ENCODE measurements around the gene PNISR. TPM values are rescaled to one million over a fixed set of nuclear protein-coding genes. Genes with fewer than 3 reads are reported as not detected.
"Not testable (repeated sequence)": the region's sequence is repeated elsewhere in the genome, so short reads cannot be mapped to it uniquely, and the experiment has no call there.

Gene PNISR
- total RNA-seq, result 34.4 TPM

DNA sequence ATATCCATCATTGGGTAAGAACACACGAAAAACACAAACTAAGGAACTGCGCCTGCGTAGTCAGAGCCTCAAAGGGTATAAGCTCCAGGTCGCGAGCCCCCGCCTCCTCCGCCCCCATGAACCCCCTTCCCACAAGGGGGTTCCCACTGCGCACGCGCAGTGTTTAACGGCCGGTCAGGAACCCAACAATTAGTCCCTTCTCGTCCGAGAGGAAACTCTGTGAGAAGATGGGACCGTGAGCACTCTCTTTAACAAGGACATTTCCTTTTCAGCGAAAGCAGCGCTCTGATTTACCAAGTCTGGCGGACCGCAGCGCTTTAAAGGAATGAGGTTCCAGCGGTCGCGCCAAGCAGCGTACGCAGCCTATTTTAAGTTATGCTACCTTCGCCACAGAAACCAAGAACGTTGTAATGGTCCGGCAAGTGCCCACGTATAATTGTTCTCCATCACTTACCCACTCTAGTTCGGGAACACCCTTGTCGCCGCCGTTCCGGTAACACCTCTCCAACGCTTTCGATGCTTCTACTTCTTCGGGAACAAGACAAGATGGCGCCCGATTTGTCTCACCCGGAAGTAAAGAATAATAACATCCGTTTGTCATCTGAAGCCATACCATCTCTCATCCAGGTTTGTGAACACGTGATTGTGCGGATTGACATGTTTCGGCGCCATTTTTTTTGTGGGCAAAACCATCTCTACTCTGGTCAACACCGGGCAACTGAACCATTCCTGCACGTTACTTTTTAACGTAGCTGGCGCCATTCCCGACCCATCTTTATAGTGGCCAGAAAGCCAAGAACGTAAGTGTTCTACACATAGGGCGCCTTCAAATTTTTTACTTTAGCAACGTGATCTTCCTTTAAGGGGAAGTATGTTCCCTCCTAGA, at the start of gene PNISR:
TSS of gene PNISR (minus strand) at position 548 of the 886 bp plus-strand sequence. CDS start 10,649 bp downstream, outside the sequence.
- ATAC-seq, result peak; percentile 89
- peak; percentile 93 for DNase-seq (ENCODE audit: low spot score)

- ATAC-seq (no peak), DNase-seq (ENCODE audit: low spot score) (no peak)
Measured at GRCh38 chr6:99473730-99474129, 48.6 kb upstream of the PNISR start.

GRCh38 chr6:99471638-99472037, 46.5 kb upstream of the PNISR start:
- no peak for ATAC-seq
- no peak for DNase-seq (ENCODE audit: low spot score)

DNA sequence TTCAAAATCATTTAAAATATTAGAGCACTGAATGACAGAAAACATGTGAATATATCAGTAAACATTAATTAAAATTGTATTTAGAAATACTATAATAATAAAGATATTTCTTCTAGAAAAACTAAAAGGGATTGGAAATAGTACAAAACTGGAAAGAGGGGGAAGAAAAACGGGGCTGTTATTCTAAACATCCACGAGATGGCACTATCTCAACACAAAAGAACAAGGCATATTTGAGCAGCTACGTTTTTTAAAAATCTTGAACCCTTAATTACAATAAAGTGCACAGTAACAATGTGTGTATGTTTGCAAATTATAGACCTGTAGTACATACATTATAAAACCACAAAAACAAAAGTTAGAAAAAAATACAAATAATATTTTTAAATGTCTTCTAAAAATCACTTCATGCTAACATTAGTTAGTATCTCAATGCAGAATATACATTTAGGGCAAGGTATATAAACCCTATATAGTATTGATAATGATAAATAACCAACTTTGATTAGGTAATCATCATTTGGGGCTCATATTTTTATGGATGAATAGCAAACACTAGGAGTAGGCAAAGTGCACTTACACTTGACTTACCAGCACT, 42.5 kb upstream of the PNISR start:
- peak; percentile 69 for ATAC-seq
- DNase-seq (ENCODE audit: low spot score), result no peak

GRCh38 chr6:99459133-99459532, 34.0 kb upstream of the PNISR start:
- not testable (repeated sequence) for DNase-seq (ENCODE audit: low spot score); ATAC-seq

GRCh38 chr6:99458319-99458718, 33.2 kb upstream of the PNISR start:
- DNase-seq (ENCODE audit: low spot score), result no peak
- ATAC-seq, result peak; percentile 42

DNA sequence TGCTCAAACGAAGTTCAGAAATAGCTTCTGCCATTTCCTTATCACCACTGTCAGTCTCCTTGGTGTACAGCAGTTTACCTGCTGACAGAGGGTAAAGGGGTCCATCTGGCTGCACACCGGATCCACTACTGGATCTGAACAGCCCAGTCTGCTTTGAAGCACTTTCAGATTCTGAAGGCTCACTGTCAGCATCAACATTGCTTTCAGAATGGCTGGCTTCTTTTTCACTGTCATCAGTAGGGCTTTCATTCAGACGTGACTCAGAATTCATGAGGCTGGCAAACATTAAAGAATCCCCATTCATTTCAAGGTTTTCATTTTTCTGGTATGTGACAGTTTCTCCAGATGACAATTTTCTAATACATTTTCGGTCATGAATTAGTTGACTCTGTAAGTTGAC, 21.0 kb upstream of the PNISR start:
- ATAC-seq, result no peak
- DNase-seq (ENCODE audit: low spot score), result no peak

DNA sequence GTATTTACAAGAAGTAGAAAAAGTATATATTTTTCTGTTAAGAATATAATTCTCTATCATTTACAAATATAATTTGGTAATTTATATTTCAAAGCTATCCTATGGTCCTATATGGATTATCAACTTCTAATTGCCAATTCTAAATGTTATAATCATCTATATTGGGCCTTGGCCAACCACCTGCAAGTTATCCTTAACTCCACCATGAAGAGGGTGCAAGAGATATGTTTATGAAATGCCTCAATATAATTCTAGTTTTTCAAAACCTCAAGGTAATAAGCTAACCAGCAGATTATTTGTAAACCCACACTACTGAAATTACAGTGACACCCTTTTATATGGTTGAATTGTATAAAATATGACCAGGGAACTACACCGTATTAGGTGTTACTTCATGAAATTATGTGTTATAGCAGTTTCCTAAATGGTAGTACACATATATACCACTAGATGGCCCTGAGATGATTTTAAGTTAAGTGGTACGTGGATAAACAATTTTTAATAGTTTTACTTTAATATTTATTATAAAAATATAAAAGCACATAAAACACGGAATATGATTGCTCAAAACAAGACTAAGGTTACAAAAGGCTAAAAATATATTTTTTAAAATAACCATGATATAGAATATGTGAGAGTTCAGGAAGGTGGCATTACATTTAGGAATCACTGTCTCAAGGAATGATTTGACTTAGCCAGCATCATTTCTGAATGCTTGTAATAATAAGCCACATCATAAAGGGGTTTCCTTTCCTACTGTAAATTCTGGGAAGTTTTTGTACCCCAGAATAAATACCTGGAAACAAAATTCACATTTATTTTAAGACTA, 9.8 kb upstream of the PNISR start:
- ATAC-seq (peak; percentile 82), DNase-seq (ENCODE audit: low spot score) (no peak)

DNA sequence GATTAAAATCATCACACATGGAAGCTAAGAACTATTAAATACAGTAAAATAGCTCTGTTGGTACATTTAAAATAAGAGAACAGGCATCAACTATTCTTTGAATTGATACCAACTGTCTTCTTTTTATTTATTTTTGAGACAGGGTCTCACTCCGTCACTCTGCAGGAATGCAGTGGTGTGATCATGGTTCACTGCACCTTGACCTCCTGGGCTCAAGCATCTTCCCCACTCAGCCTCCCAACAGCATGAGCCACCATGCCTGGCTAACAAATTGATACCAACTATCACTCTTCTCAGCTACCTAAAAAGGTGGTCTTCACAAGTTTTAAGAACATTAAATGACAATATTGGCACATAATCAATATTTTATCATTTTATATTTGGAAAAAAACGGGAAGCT, 7.8 kb upstream of the PNISR start:
- no peak for DNase-seq (ENCODE audit: low spot score)

GRCh38 chr6:99431901-99432300, 6.8 kb upstream of the PNISR start:
- DNase-seq (ENCODE audit: low spot score), result no peak
- ATAC-seq, result no peak

More for the DNA sequence above, 7.8 kb upstream of the PNISR start:
- no peak for ATAC-seq

GRCh38 chr6:99427988-99428387, 2.9 kb upstream of the PNISR start:
- DNase-seq (ENCODE audit: low spot score), result no peak
- no peak for ATAC-seq

- no peak for ATAC-seq
- no peak for DNase-seq (ENCODE audit: low spot score)
Measured at GRCh38 chr6:99426451-99426757, 1.3 kb upstream of the PNISR start.

DNA sequence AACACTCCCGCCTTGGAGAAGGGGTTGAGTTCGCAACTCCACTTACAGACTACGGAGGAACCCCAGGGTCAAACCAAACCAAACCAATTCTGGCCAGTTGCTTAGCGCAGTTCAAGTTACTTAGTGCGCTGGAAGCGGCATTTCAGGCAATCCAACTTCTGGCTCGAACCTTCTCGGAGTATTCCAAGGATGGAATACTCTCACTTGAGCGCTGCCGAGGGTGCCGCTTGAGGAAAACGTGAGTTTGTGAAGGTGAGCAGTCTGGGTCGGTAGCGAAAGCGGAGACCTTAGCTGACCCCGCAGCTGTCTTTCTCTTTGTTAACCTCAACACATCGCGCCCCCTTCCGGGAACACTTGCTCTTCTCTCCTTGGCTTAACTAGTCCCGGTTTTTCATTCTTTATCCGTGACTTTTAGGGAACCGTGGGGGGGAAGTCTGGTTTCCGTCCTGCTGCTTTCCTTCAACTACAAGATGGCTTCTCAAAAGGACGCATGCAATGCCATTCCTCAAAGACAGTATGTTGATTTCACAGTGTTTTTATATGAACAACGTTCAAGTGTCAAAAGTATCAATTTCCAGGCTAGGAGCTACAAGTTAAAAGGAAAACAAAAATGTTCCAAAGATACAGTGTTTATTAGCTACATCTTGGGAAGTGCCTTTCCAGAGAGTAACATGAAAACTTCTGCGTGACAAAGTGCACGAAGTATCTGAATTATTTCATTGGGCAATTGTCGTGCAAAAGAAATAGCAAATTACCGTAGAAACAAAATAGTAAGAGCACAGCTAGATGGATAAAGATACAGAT, 741 bp upstream of the PNISR start:
- DNase-seq (ENCODE audit: low spot score) (peak; percentile 89), ATAC-seq (peak; percentile 81)

- no peak for ATAC-seq
- no peak for DNase-seq (ENCODE audit: low spot score)
Measured at GRCh38 chr6:99424022-99424421, 1.1 kb downstream of the PNISR start.

DNA sequence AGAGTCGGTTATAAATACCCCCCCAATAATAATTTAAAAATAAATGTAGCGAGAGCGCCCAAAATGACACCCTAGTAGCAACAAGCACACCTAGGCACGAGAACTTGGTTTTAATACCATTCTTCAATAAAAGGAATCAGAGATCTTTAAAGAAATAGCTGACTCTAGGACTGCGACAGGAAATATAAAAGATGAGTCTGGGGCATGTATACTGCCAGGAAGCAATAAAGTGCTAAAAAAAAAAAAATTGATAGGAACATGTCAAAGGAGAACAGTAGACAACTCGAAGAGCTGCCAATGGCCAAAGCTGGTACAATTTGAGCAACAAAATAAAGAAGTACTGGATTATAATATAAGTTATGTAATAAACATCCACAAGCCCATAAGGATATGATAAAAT, 2.2 kb downstream of the PNISR start:
- DNase-seq (ENCODE audit: low spot score) (no peak), ATAC-seq (no peak)

DNA sequence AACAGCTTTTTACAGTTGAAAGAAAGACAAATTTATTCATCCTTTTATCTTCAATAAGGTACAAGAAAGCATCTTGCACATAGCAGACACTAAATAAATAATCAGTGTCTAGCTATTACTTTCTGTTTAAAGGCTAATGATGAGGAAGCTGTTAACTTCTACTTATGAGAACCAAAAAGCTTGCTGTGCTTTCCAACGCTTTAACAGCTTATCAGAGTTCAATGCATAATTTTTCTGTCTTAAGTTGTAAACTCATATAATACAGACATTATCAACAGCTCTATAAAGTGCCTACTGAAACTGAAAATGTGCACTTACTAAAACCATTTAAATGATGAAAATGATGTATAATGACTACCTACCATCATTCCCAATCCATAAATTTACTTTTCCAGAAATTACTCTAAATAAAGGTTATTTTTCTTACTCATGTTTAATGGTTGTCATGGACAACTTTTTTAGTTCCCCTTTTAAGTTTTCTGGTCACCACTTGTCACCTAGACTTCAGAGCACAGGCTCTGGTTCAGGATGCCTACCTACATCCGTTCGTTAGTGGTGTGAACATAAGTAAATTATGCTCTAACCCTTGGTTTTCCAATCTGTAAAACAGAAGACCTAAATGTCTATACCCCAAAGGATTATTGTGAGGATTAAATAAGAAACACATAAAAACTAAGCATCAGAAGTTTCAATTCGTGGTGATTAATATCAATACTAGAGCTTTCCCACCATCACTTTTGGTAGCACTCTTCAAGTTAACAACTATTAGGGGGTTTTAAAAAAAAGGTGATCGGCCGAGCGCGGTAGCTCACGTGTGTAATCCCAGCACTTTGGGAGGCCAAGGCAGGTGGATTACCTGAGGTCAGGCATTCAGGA, 8.0 kb downstream of the PNISR start:
- DNase-seq (ENCODE audit: low spot score) (no peak), ATAC-seq (no peak)

DNA sequence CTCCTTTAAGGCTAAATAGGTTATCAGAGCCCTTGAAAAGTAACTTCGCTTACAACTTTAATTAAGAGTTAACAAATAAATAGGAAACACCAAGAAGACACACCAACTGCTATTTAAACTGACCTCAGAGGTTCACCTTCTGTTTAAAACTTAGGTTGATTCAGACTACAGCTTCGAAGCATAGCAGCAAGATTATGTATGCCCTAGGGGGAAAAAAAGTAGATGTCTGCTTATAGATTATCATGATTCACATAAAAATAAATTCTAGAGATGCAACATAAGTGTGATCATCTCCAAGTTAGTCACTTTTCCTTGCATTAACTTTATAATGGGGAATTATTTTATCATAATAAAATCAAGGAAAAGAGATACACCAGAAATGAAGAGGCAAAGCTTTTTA, 8.9 kb downstream of the PNISR start:
- DNase-seq (ENCODE audit: low spot score), result no peak
- no peak for ATAC-seq

DNA sequence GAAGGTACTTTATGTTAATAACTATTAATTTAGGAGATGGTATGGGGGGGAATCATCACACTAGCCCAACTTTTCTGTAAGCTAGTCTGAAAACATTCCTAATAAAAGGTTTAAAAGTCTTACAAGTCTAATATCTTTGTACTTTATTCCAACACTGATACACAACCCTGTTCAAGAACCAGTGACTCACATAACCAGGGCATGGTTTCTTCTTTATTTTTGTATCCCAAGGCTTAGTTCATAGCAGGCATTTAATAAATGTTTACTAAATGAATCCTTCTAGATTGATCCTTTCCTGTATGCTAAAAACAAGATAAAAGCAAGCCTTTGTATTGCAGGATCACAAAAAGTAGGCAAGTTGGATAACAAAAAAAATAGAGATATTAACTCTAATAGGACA, 9.7 kb downstream of the PNISR start:
- no peak for ATAC-seq
- DNase-seq (ENCODE audit: low spot score), result no peak

- DNase-seq (ENCODE audit: low spot score), result no peak
- ATAC-seq, result no peak
Measured at GRCh38 chr6:99412065-99412464, 13.0 kb downstream of the PNISR start.

DNA sequence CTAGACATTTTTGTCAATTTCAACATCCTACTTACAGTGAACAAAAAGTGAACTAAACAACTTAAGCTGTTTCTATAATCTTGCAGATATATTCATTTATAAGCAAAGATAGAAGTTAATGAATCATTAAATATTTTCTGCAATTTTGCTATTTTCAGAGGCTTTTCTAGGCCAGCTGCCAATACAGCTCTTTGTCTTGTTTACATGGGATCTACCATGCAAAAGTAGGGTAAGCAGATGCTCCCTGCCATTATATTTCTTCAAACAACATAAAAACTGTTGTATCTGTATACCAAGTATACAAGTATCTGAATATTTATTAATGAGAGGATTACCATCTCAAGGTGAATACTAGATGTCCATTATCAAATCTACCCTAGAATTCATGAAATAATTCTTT, 15.4 kb downstream of the PNISR start:
- ATAC-seq (no peak), DNase-seq (ENCODE audit: low spot score) (no peak)
